ENCODE results near the gene NIFK. TPM values are rescaled to one million over a fixed set of nuclear protein-coding genes. Genes with fewer than 3 reads are reported as not detected.

NIFK gene
- total RNA-seq, 1 donor from 2014 or later = 66.6 TPM

DNA sequence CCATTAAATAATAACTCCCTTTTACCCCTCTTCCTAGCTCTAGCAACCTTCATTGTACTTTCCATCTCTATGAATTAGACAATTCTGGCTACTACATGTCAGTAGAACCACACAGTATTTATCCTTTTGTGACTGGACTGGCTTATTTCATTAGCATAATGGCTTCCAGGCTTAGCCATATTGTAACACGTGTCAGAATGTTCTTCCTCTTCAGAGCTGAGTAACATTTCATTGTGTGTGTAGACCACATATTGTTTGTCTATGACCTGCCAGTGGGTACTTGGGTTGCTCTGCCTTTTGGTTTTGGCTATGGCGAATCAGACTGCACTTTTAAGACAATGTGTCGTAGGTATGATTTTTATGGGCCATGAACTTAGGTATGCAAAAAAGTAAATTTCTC is 39.7 kb upstream of the NIFK start:
- DNase-seq (ENCODE audit: low read depth) (peak; percentile 29), FAIRE-seq (no peak)
- TF ChIP-seq, protein P1, sequence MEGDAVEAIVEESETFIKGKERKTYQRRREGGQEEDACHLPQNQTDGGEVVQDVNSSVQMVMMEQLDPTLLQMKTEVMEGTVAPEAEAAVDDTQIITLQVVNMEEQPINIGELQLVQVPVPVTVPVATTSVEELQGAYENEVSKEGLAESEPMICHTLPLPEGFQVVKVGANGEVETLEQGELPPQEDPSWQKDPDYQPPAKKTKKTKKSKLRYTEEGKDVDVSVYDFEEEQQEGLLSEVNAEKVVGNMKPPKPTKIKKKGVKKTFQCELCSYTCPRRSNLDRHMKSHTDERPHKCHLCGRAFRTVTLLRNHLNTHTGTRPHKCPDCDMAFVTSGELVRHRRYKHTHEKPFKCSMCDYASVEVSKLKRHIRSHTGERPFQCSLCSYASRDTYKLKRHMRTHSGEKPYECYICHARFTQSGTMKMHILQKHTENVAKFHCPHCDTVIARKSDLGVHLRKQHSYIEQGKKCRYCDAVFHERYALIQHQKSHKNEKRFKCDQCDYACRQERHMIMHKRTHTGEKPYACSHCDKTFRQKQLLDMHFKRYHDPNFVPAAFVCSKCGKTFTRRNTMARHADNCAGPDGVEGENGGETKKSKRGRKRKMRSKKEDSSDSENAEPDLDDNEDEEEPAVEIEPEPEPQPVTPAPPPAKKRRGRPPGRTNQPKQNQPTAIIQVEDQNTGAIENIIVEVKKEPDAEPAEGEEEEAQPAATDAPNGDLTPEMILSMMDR (IDR thresholded peaks at IDR 0.05; ENCODE audit: insufficient read depth, low read length, severe bottlenecking) = no peak
- Histone ChIP-seq H3K27me3 (ENCODE audit: control insufficient read depth, insufficient read depth, low read length) (peaks cover 2% of the 10 kb centered on the region), H3K36me3 (ENCODE audit: control insufficient read depth, insufficient read depth, low read length) (no peaks in the 10 kb centered on the region), H3K4me3 (ENCODE audit: low read depth, low read length) (no peak overlapping the region)

DNA sequence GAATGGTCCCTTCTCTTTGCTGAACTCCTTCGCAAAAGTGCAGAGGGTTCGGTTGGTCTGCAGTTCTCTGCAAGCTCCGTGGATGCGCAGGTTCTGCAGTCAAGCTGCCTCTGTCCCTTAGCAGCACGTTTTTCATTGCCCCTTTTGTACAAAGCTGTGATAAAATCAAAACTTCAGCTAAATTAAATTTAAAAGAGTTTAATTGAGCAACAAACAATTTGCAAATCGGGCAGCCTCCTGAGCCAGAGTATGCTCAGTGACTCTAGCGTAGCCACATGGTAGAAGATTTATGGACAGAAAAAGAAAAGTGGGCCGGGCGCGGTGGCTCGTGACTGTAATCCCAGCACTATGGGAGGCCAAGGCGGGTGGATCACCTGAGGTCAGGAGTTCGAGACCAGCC is 37.6 kb upstream of the NIFK start:
- no peak for DNase-seq (ENCODE audit: low read depth)
- H3K4me3 ChIP-seq (ENCODE audit: low read depth, low read length) = no peak overlapping the region
- no peak for FAIRE-seq
- no peaks in the 10 kb centered on the region for H3K36me3 ChIP-seq (ENCODE audit: control insufficient read depth, insufficient read depth, low read length)
- peaks cover 2% of the 10 kb centered on the region for H3K27me3 ChIP-seq (ENCODE audit: control insufficient read depth, insufficient read depth, low read length)
- TF ChIP-seq, protein P1 (IDR thresholded peaks at IDR 0.05; ENCODE audit: insufficient read depth, low read length, severe bottlenecking) = no peak

DNA sequence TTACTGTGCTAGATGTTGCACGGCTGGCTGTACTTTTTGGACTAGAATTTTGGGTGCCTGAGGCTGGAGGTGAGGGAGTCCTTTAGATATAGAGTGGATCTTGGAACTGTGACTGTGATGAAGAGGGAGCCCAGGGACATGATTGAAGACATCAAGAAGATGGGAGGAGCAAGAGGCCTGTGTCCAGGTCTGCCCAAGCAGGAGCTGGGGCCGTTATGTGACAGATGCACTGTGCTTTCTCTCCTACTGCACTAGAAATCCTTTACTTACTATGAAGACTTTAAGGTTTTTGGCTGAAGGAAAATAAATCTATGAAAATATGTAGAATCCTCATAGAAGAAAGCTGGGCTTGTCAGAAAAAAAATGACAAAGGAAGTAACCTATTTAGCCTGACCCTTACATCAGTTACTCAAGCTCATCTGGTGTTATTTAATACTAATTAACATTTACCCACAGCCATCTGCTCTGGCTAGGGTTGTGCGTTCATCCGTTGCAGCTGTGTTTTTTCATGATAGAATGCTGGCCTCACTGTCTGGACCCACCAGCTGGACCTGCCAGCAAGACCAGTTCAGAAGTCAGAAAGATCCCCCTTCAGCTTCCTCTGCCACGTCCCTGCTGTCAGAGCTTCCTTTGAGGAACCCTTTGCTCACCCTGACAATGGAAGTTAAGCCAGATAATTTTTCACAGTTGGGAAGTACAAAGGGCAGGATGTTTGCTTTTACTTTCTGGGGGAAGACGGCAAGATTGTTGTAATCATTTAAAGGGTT is 35.5 kb upstream of the NIFK start:
- FAIRE-seq (no peak), DNase-seq (ENCODE audit: low read depth) (no peak)
- Histone ChIP-seq H3K4me3 (ENCODE audit: low read depth, low read length) (no peak overlapping the region), H3K27me3 (ENCODE audit: control insufficient read depth, insufficient read depth, low read length) (no peaks in the 10 kb centered on the region), H3K36me3 (ENCODE audit: control insufficient read depth, insufficient read depth, low read length) (no peaks in the 10 kb centered on the region)
- TF ChIP-seq, protein P1 (IDR thresholded peaks at IDR 0.05; ENCODE audit: insufficient read depth, low read length, severe bottlenecking) = no peak

DNA sequence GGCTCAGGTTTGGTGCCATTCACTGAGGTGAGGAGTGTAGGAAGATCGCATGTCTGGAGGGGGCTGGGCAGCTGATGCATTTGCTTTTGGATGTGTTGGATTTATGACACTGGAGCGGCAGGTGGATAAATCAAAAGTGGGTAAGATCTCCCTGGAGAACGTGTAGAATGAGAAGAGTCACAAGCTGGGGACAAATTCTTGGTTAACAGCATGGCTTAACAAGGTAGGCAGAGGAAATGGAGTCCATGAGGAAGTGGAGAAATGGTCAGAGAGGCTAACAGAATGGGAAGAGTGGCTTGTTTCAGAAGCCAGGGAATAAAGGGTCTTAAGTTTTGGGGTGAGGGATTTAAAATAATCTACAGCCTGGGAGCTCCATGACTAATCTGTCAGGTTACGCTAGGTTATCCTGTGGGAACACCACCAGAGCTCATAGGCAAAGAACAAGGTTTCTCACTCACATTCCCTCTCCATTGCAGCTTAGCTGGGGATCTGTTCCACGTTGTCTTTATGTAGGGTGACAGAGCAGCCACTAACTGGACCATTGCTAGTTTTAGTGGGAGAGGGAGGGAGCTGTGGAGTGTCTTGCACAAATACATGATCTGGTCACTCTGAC is 31.6 kb upstream of the NIFK start:
- H3K27me3 ChIP-seq (ENCODE audit: control insufficient read depth, insufficient read depth, low read length) = no peaks in the 10 kb centered on the region
- TF ChIP-seq, protein P1 (IDR thresholded peaks at IDR 0.05; ENCODE audit: insufficient read depth, low read length, severe bottlenecking) = no peak
- no peak for FAIRE-seq
- no peak overlapping the region for H3K4me3 ChIP-seq (ENCODE audit: low read depth, low read length)
- H3K36me3 ChIP-seq (ENCODE audit: control insufficient read depth, insufficient read depth, low read length) = peaks cover 5% of the 10 kb centered on the region
- DNase-seq (ENCODE audit: low read depth) = no peak

DNA sequence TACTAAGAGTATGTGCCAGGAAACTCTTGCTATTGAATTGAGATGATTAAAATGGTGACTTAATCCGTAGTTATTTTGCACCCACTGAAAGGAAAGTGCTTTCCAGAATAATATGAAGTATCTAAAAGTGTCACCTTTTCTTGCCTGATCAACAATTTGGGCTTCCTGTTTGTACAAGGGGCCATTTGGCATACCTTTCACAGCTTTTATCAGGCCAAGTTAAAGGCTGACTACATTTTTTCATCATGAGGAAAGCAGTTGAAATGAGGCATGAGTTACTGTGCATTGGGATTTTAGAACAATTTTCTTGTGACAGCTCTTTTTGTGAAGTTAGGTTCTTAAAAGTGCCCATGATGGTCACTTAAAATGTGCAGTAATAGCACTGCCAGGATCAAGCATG is 29.9 kb upstream of the NIFK start:
- Histone ChIP-seq H3K4me3 (ENCODE audit: low read depth, low read length) (no peak overlapping the region), H3K27me3 (ENCODE audit: control insufficient read depth, insufficient read depth, low read length) (no peaks in the 10 kb centered on the region), H3K36me3 (ENCODE audit: control insufficient read depth, insufficient read depth, low read length) (peaks cover 5% of the 10 kb centered on the region)
- no peak for FAIRE-seq
- TF ChIP-seq, protein P1 (IDR thresholded peaks at IDR 0.05; ENCODE audit: insufficient read depth, low read length, severe bottlenecking) = no peak
- no peak for DNase-seq (ENCODE audit: low read depth)

All from bronchial epithelial cell (primary cell).